HG03175 (cell line): ENCODE data around the gene PRMT7.

Experiments used
- ATAC-seq: cut with Tn5 transposase; IDR thresholded peaks from one replicate; pipeline ENCODE4 v1.9.1; 2021; ENCODE audit warnings: mild to moderate bottlenecking, moderate library complexity; ENCODE audit not compliant: unreplicated experiment

PRMT7 gene

DNA sequence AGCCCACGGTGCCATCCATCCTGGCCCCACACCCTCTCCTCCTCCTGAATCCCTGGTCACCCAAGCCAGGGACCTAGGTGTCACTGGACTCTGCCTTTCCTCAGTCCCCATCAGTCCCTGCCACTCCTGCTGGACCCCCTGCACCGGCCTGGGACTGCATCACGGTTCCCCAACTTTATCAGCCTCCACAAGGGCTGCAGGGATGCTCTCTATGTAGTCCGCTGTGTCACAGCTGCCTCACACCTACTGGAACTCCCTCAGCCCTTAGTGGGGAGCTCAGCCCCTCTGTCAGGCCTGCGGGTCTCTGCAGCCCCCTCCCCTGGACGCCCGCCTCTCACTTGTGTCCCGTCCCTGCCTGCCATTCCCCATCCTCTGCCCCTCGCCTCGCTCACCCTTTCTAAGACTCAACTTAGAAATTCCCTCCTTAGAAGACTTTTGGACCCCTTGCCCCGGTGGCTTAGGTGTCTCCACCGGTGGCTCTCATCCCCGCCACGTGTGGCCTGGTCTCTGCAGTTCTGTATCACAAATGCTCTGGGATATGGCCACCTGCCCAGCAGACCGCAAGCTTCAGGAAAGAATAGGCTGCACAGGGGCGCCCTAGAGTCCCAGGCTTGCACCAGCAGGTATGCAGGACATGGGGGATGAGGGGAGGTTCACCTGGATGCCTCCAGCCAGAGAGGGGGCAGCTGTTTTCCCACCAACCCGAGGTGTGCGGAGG is 62.9 kb downstream of the PRMT7 start:
- no peak for ATAC-seq

DNA sequence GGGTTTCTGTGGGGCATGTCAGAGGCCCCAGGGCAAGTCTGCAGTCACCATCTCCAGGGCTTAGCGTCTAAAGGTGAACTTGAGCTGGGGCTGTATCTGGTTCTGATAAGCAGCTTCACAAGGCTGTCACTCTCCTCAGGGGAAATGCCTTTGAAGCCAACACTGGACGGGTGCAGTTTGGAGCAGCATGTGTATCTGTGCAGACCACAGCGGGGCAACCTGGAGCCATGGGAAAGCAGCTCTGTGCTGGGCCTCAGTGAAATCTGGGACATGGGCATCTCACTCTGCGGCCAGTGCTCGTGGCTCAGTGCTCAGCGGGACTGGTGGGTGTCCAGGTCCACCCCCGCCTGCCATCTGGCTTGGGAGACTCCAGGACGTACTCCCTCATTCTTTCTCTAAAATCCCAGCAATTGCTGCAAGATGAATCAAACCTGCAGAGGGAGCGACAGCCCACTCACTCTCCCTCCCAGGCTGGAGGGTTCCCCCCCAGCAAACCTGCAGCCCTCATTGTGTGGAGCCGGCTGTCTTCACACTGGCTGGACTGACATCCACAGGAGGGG is 63.5 kb downstream of the PRMT7 start:
- no peak for ATAC-seq

GRCh38 chr16:68374961-68375660 is 64.3 kb downstream of the PRMT7 start:
- no peak for ATAC-seq

- ATAC-seq, result no peak
Observed at GRCh38 chr16:68375801-68376536, 65.2 kb downstream of the PRMT7 start.

GRCh38 chr16:68376590-68376989 is 65.8 kb downstream of the PRMT7 start:
- ATAC-seq, result no peak

GRCh38 chr16:68377221-68377620 is 66.4 kb downstream of the PRMT7 start:
- ATAC-seq, result no peak

- no peak for ATAC-seq
Observed at GRCh38 chr16:68377667-68378393, 67.0 kb downstream of the PRMT7 start.

GRCh38 chr16:68378436-68379415 is 67.9 kb downstream of the PRMT7 start:
- ATAC-seq, result no peak

DNA sequence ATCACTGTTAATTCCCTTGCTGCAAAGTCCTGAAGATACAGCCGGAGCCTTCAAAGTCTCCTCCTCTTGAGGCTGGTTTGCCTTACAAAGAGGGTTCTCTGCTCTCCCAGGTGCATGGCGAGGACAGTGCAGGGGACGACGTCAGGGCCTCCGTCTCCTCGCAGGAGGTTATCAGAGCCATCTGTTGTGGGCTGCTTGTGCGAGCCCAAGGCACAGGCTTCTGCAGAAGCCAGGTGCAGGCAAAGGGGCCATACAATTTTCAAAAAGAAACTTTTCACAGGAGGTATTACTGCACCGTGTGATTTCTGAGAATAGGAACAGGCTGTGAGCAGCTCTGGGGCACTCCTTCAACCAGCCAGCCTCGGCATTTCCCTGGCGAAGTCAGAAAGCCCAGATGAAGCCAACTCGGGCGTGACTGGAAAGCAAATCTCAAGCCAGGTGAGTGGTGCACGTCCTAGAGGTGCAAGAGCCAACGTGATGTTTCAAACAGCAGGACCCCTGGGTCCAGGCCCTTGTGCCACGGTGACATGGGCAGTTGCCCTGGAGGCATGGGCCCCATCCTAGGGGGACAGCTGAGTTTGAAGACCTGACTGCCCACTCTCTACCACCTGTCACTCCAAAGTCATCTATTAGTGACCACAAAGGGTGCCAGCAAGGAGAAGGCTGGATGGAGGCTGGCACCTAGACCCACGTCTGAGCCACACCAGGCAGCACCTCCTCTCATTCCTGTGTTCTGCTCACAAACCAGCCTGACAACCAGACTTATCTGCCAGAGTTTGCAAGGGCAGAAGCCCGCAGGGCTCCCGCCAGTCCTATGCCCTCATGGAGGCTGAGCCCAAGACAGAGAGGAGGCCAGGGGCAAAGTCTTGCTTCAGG is 68.9 kb downstream of the PRMT7 start:
- ATAC-seq, result no peak

- ATAC-seq, result no peak
Observed at GRCh38 chr16:68380348-68380670, 69.5 kb downstream of the PRMT7 start.

DNA sequence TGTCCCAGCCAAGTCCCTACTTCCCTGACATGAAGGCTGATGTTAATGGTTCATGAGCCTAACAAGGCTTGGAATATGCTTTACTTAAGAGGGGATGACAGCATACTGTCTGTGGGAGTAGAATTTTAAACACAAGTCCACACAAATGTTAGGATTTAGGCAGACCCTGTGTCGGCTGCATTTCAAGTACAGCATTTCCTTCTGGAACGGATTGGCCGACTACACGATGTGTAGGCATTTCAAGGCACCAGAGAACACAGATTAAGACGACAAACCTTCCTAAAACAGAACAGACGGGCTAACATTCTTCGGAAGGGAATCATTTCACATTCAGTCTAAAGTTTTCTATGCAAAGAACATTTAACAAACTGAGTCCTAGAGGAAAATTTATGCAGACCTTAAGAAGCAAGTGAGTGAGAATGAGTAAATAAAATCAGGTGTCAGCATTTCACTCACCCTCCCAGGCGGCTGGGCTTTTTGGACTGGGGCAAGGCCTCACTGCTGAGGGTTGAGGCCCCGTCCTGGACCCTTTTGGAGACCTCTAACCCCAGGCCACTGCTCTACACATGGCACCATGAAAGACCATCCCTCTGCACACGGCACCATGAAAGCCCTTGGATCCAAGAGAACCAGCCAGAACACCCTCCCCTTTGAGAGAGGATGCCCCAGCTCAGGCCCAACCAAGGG is 70.0 kb downstream of the PRMT7 start:
- no peak for ATAC-seq

GRCh38 chr16:68381363-68381724 is 70.5 kb downstream of the PRMT7 start:
- ATAC-seq, result no peak

DNA sequence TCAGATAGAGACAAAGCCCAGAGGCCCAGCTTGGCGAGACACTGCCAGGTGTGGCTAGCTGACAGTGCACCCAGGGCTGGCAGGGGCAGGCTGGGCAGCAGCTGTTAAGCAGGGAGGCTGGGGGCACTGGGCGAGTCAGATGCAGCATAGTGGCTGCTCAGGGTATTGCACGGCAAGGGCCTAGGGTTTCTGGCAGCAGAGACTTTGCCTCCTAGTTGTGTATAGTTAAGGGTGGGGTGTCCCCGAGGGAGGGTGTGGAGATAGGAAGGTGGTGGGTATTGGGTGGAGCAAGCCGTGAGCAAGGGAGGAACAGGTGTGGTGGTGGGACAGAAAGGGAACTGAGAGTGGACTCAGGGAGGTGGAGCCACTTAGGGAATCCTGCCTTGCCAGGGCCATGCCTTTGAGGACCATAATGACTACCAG is 71.5 kb downstream of the PRMT7 start:
- peak; percentile 58 for ATAC-seq

GRCh38 chr16:68383858-68384257 is 73.0 kb downstream of the PRMT7 start:
- no peak for ATAC-seq

DNA sequence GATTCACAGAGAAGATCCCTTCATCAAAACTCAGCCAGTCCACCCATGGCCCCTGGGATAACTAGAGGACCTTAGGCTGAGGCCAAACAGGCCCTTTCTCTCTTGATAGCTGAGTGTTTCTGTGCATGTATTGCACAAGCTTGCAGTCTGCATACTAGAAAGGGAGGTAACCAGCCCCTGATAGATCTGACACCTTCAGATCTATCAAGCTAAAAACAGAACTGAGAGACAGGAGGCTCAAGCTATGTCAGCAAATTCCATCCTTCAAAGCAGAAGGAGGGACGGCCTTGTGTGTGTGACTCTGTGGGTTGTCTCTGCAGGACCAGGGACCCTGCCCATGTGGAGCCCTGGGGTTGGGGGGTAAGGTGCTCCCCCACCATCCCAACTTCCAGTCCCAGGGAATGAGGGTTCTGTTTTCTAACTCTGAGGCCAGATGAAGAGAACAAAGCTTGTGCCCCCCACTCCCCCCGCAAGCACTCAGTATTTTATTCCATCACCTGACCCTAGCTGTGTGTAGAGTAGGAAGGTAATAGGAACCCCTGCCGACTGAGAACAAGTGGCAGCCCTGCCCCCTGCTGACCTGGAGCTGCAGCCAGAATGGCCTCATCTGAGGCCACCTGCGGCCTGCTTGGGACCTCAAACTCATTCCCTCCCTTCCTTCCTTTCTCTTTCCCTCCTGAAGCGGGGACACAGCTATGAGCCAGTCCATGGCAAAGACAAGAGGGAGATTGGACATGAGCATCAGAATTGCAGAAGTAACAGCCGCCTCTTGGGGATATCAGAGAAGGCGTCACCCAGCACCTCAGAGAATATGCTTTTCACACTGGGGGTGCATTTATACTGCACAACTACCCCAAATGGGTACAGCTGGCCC is 73.7 kb downstream of the PRMT7 start:
- no peak for ATAC-seq

- no peak for ATAC-seq
Observed at GRCh38 chr16:68385371-68385770, 74.6 kb downstream of the PRMT7 start.

DNA sequence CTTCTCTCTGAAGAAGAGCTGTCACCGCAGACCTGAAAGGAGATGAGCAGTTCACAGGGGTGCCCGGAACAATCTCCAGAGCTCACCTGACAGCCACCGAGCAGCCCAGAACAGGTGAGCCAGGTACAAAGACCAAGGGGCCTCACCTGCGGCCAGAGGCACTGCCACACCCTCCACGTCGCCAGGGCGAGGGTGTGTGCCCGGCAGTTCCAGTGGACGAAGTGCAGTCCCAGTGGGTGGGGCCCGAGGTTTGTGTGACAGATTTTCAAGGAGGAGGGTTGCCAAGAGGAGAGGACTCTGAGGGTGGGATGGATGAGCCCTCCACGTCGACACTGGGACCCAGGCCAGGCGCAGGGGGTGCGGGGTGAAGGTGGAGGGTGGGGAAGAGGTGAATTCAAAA is 75.8 kb downstream of the PRMT7 start:
- ATAC-seq, result no peak
